IPS-18c (cell line): ENCODE results near the gene F3.
"Not testable (repeated sequence)": the region's sequence is repeated elsewhere in the genome, so short reads cannot be mapped to it uniquely, and the experiment has no call there.

Experiments
- H3K4me3 ChIP-seq: 2 replicates; pipeline ENCODE4 v1.7.0; 2013; ENCODE audit warnings: low read depth, mild to moderate bottlenecking, low read length, moderate library complexity; ENCODE audit not compliant: insufficient read depth
- H3K9me3 ChIP-seq: one replicate; pipeline ENCODE4 v1.6.1; 2013; ENCODE audit warnings: mild to moderate bottlenecking, low read length, moderate library complexity; ENCODE audit not compliant: control insufficient read depth, insufficient read depth

Gene F3

DNA sequence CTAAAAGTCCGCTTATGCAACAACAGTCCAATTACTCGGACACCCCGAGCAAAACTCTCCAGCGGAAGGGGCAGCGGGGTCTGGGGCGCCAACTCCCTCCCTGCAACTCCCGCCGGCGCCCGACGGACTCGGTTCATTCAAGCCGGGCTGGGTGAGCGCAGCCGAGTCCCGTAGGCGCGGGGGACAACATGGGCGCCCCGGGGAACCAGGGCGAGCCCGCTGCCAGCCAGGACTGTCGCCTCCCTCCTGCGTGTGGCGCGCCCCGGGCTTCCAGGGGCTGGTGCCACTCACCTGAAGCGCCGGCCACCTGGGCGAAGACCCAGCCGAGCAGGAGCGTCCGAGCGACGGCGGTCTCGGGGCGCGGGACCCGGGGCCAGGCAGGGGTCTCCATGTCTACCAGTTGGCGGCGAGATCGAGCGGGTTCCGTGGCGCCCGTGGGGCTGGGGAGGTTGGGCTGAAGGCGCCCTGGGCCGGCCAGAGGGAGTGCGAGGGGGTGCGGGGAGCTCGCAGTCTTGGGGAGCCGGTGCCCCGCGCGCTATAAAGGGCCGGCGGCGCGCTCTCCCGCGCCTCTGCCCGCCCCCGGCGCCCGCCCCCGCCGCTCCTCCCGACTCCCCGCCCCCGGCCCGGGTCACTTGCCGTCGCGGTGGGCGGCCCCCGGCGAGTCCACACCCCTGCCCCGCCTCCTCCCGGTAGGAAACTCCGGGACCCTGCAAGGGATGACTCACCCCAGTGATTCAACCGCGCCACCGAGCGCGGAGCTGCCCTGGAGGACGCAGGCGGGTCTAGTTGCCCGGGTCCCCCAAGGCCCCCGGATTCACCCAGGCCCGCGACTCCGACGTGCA, at the start of gene F3:
Gene F3 (minus strand): TSS at position 514 of the 842 bp plus-strand sequence. CDS start 123 bp downstream, at position 391.
- H3K9me3 ChIP-seq = no peaks in the 10 kb centered on the region
- peak within 1 kb of the TSS; percentile 76 for H3K4me3 ChIP-seq

GRCh38 chr1:94590203-94591137, 48.9 kb upstream of the F3 start:
- H3K4me3 ChIP-seq = no peak overlapping the region
- no peaks in the 10 kb centered on the region for H3K9me3 ChIP-seq

DNA sequence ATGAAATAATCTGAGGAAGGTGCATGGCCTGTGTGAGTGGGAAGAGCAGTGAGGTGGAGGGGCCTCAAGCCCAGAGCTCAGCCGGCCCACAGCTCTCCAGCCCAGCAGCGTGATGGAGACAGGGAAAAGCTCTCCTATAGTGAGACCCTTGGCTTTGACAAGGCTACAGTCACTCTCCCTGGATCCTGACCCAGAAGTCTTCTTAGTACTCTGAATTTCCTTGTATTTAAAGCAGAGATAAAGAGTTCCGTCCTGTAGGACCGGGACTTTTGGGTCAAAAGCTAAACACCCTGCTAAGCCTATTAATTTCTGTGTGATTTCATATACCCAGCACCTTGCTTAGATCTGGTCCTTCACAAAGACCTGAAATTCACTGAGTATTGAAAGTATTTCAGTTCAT, 48.2 kb upstream of the F3 start:
- Histone ChIP-seq H3K9me3 (no peaks in the 10 kb centered on the region), H3K4me3 (no peak overlapping the region)

- Histone ChIP-seq H3K9me3 (peaks cover 2% of the 10 kb centered on the region), H3K4me3 (no peak overlapping the region)
Observed at GRCh38 chr1:94582565-94582964, 41.0 kb upstream of the F3 start.

DNA sequence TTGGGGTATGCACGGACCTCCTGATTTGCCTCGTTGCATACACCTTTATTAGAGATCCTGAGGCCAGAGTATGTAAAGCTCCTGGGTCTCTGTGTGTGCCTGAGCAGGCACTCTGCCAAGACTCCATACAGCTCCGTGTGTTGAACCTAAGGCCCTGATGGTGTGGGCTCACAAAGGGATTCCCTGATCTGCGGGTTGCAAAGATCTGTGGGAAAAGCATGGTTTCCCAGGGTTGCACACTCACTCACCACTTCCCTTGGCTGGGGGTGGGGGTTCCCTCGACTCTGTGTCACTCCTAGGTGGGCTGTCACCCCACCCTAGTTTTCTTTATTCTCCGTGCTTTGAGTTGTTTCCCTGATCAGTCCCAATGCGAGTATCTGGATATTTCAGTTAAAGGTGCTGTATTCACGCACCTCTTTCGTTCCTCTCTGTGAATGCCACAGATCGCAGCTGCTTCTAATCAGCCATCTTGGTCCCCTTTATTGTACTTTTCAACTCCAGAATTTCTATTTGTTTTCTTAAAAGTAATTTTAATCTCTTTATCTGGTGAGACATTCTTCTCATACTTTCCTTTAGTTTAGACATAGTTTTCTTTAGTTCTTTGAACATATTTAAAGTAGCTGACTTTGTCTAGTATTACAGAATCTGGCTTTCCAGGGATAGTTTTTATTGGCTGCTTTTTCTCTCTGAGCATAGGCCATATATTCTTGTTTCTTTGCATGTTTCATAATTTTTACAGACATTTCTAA, 39.0 kb upstream of the F3 start:
- no peak overlapping the region for H3K4me3 ChIP-seq
- H3K9me3 ChIP-seq = peaks cover 4% of the 10 kb centered on the region

DNA sequence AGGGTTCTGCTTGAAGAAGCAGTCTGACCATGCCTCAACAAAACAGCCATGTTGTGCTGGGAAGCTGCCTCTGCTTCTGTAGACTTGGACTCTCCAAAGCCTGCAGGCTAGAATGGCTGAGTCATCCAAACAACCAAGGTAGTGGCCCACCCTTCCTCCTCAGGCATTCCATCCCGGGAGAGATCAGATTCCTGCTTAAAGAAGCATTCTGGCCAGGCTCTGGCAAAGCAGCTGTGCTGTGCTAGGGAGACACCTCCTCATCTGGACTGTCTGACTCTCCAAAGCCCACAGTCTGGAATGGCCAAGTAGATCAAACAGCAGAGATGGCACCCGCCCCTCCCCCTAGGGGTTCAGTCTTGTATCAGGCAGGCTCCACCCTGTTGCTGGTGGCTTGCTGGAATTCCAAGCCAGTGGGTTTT, 38.3 kb upstream of the F3 start:
- Histone ChIP-seq H3K4me3 (no peak overlapping the region), H3K9me3 (peaks cover 4% of the 10 kb centered on the region)

DNA sequence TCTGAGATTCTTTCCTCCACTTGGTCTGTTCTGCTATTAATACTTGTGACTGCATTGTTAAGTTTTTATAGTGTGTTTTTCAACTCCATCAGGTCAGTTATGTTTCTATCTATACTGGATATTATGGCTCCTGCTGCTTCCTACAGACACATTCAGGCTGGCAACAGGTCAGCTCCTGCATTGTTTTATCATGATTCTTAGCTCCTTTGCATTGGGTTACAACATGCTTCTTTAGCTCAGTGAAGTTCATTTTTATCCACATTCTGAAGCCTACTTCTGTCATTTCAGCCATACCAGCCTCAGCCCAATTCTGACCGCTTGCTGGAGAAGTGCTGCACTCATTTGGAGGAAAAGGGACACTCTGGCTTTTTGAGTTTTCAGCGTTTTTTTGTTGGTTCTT, 37.3 kb upstream of the F3 start:
- H3K4me3 ChIP-seq = no peak overlapping the region
- peaks cover 4% of the 10 kb centered on the region for H3K9me3 ChIP-seq

DNA sequence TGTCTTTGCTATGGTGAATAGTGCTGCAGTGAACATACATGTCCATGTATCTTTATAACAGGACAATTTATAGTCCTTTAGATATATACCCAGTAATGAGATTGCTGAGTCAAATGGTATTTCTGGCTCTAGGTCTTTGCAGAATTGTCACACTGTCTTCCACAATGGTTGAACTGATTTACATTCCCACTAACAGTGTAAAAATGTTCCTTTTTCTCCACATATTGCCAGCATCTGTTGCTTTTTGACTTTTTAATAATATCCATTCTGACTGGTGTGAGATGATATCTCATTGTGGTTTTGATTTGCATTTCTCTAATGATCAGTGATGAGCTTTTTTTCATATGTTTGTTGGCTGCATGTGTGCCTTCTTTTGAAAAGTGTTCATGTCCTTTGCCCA, 32.4 kb upstream of the F3 start:
- not testable (repeated sequence) for H3K4me3 ChIP-seq, H3K9me3 ChIP-seq

- peaks cover 2% of the 10 kb centered on the region for H3K9me3 ChIP-seq
- no peak overlapping the region for H3K4me3 ChIP-seq
Observed at GRCh38 chr1:94572780-94573179, 31.2 kb upstream of the F3 start.

DNA sequence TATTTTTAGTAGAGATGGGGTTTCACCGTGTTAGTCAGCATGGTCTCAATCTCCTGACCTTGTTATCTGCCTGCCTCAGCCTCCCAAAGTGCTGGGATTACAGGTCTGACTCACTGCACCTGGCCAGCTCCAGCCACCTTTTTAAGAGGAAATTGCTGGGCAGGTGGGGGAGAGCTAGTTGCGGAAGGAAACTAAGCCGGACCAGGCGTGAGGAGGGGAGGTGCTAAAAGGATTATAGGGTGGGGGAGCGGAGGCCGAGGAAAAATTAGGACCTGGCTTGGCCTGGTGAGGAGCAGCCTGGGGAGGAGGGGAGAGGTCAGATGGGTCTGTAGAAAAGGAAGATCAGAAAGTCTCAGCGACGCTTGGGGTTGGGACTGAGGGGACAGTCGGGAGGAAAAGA, 29.4 kb upstream of the F3 start:
- not testable (repeated sequence) for H3K4me3 ChIP-seq, H3K9me3 ChIP-seq

- H3K4me3 ChIP-seq, H3K9me3 ChIP-seq: not testable (repeated sequence)
Observed at GRCh38 chr1:94568806-94569205, 27.2 kb upstream of the F3 start.

DNA sequence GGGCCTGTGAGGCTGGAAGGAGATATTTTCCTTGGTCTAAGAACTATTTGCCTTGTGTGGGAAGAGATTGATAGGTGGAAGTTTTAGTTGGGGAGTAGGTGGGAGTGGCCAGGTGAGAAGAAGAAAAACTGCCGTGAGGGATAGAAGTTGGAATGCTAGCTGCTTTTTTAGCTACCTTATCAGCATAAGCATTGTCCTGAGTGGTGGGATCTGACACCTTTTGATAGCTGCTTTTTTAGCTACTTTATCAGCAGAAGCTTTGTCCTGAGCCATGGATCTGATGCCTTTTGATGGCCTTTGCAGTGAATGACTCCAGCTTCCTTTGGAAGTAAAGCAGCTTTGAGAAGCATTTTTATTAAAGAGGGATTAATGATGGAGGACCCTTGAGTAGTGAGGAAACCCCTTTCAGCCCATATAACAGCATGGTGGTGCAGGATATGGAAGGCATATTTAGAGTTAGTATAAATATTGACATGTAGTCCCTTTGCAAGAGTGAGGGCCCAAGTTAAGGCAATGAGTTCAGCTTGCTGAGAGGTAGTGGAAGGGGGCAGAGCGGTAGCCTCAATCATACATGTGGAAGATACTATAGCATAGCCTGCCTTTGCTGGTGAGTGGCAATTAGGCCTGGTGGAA, 26.5 kb upstream of the F3 start:
- not testable (repeated sequence) for H3K4me3 ChIP-seq, H3K9me3 ChIP-seq

DNA sequence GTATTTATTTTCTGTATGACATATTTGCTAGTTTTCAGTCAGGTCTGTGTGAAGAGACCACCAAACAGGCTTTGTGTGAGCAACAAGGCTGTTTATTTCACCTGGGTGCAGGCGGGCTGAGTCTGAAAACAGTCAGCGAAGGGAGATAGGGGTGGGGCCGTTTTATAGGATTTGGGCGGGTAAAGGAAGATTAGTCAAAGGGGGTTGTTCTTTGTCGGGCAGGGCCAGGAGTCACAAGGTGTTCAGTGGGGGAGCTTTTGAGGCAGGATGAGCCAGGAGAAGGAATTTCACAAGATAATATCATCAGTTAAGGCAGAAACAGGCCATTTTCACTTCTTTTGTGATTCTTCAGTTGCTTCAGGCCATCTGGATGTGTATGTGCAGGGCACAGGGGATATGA, 24.9 kb upstream of the F3 start:
- not testable (repeated sequence) for H3K9me3 ChIP-seq, H3K4me3 ChIP-seq

GRCh38 chr1:94565901-94566300, 24.3 kb upstream of the F3 start:
- H3K9me3 ChIP-seq = peaks cover 6% of the 10 kb centered on the region

DNA sequence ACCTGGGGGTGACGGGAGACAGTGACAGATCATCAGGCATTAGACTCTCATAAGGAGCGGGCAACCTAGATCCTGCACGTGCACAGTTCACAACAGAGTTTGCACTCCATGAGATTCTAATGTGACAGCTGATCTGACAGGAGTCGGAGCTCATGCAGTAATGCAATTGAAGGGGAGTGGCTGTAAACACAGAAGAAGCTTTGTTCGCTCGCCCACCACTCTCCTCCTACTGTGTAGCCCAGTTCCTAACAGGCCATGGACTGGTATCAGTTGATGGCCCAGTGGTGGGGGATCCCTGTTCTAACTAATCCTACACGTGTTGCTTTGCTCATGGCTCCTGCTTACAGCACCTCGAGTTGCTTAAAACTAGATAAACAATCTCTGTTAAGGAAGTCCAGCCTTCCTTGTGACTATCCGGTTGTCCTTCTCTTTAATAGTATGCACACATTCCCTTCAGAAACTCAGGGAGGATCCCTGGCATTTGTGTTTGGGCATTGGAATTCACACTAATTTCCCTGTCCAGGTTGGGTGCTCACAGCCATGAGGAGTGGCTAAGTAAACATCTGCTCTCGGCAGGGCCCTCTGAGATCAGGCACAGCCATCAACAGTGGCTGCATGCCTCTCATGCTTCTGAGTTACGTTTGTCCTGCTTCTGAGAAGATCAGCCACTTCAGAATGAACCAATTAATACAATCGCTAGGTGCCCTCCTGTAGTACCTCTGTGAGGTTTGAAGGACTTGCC, 21.1 kb upstream of the F3 start:
- Histone ChIP-seq H3K4me3 (no peak overlapping the region), H3K9me3 (peaks cover 6% of the 10 kb centered on the region)

More at GRCh38 chr1:94565901-94566300, 24.3 kb upstream of the F3 start:
- H3K4me3 ChIP-seq = no peak overlapping the region

- Histone ChIP-seq H3K9me3 (peaks cover 7% of the 10 kb centered on the region), H3K4me3 (no peak overlapping the region)
Observed at GRCh38 chr1:94560333-94560732, 18.8 kb upstream of the F3 start.
